Neutrophil (primary cell): ENCODE results near the gene HRAS.

Experiments used
- H3K27ac ChIP-seq: fragments of 200-600 bp; sonication (generic); 2 replicates; pipeline ENCODE4 v1.5.1; 2016; ENCODE audit warnings: mild to moderate bottlenecking, moderate library complexity
- H3K27me3 ChIP-seq: fragments of 200-600 bp; sonication (generic); 2 replicates; pipeline ENCODE4 v1.6.0; 2016; ENCODE audit warnings: mild to moderate bottlenecking
- H3K36me3 ChIP-seq: fragments of 200-600 bp; sonication (generic); 2 replicates; pipeline ENCODE4 v1.5.1; 2017
- H3K4me1 ChIP-seq, 2 experiments: fragments of 200-600 bp in 1 of 2; sonication (generic) in 1 of 2; 1 replicate in 1 of 2; 2 replicates in 1 of 2; pipeline versions ENCODE4 v1.5.1 to v1.6.1; 2013 to 2016; ENCODE audit warnings: low read depth in 1 of 2, low read length in 1 of 2, mild to moderate bottlenecking in 1 of 2, moderate library complexity in 1 of 2; ENCODE audit not compliant: control insufficient read depth in 1 of 2, insufficient read depth in 1 of 2
- H3K4me3 ChIP-seq, 2 experiments: fragments of 200-600 bp in 1 of 2; sonication (generic) in 1 of 2; 1 replicate in 1 of 2; 2 replicates in 1 of 2; pipeline ENCODE4 v1.5.1; 2013 to 2016; ENCODE audit warnings: low read depth in 1 of 2, low read length in 1 of 2, mild to moderate bottlenecking in 1 of 2, moderate library complexity in 1 of 2
- H3K9me3 ChIP-seq: fragments of 200-600 bp; sonication (generic); 2 replicates; pipeline ENCODE4 v1.5.1; 2016
- CTCF ChIP-seq: fragments of 200-600 bp; sonication (generic); IDR thresholded peaks from 2 replicates; pipeline ENCODE4 v1.5.1; 2016; ENCODE audit warnings: antibody characterized with exemption

The HRAS gene

DNA sequence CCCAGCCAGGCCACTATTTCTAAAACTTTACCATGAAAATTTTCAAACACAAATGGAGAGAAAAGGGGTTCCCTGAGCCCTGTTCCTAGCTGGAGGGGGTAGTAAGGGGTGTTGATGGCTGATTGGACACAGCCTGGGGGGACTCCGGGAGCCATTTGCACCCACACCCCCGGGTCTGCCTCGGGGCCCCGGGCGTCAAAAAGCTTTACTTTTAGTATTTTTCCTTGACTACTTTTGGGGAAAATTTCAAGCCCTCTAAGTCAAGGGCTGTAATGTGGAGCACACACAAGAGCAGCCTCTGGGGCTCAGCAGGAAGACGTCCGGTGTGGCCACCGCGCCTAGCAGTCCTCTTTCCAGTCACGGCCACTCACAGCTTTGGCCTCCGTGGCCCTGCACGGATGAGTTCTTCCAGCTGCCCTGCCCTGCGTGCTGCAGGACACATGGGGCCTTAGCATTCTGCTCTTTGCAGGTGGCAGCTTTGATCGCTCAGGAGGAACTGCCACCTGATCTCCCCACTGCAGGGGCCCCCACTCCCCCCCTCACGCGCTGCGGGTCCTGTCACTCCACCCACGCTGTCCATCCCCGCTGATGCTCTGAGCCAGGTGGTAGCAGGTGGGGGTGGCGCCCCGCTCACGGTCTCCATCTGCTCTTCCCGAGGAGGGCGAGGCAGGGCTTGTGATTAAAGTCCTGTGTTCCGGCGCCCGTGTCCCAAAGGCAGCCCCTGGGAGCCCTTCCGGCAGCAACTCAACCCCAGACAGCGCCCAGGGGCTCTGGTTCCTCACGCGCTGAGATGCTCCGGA lies 42.7 kb downstream of the HRAS start:
- no peaks in the 10 kb centered on the region for H3K9me3 ChIP-seq
- H3K4me1 ChIP-seq, result no peaks in the 10 kb centered on the region
- TF ChIP-seq CTCF, result no peak
- H3K4me3 ChIP-seq, result no peak overlapping the region
- no peak overlapping the region for H3K27ac ChIP-seq
- H3K27me3 ChIP-seq, result no peaks in the 10 kb centered on the region
- peaks cover 61% of the 10 kb centered on the region for H3K36me3 ChIP-seq

DNA sequence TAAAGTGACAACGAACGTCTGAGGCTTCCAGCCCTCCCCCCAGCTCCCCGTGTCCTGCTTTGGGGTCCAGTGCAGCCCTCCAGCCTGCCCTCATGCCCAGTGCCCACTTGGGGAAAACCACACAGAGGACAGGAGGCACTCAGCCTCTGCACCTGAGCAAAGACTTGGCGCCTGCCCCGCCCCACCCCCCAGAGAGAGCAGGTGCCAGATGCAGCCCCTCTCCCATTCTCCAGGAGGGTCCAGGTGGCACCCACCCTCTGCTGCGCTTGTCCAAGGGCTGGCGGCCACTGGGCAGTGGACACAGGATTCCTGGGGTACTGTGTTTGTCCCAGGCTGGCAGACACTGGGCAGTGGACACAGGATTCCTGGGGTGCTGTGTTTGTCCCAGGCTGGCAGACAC lies 44.0 kb downstream of the HRAS start:
- Histone ChIP-seq H3K9me3 (no peaks in the 10 kb centered on the region), H3K27me3 (no peaks in the 10 kb centered on the region), H3K4me3 (no peak overlapping the region), H3K4me1 (no peaks in the 10 kb centered on the region), H3K27ac (no peak overlapping the region), H3K36me3 (peaks cover 48% of the 10 kb centered on the region)
- TF ChIP-seq CTCF, result no peak

DNA sequence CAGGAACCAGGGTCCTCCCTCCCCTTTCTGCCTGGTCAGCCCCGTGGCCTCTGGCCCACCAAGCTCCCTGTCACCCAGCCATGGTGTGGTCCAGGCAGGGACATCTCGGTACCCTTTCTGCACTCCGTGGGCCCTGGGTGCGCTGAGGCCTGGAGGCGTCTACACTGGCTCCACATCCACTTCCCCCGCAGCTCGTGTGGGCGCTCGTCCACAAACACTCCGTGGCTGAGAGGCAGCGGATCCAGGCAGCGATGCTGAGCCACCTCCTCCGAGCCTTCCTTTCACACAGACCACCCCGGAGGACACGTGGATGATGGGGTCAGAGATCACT lies 44.5 kb downstream of the HRAS start:
- H3K27me3 ChIP-seq, result no peaks in the 10 kb centered on the region
- no peak overlapping the region for H3K27ac ChIP-seq
- no peaks in the 10 kb centered on the region for H3K4me1 ChIP-seq
- no peak overlapping the region for H3K4me3 ChIP-seq
- peaks cover 44% of the 10 kb centered on the region for H3K36me3 ChIP-seq
- no peak for TF ChIP-seq CTCF
- H3K9me3 ChIP-seq, result no peaks in the 10 kb centered on the region

GRCh38 chr11:490186-490929 lies 45.0 kb downstream of the HRAS start:
- no peak overlapping the region for H3K27ac ChIP-seq
- no peak overlapping the region for H3K4me3 ChIP-seq
- no peak for TF ChIP-seq CTCF
- no peaks in the 10 kb centered on the region for H3K9me3 ChIP-seq
- H3K36me3 ChIP-seq, result peaks cover 38% of the 10 kb centered on the region
- H3K27me3 ChIP-seq, result no peaks in the 10 kb centered on the region
- no peaks in the 10 kb centered on the region for H3K4me1 ChIP-seq

GRCh38 chr11:489610-490185 lies 45.7 kb downstream of the HRAS start:
- no peak overlapping the region for H3K27ac ChIP-seq
- no peaks in the 10 kb centered on the region for H3K4me1 ChIP-seq
- no peak overlapping the region for H3K4me3 ChIP-seq
- peaks cover 32% of the 10 kb centered on the region for H3K36me3 ChIP-seq
- no peaks in the 10 kb centered on the region for H3K9me3 ChIP-seq
- H3K27me3 ChIP-seq, result no peaks in the 10 kb centered on the region
- TF ChIP-seq CTCF, result no peak
